ENCODE results near the gene NLRP5.
"Not testable (repeated sequence)": the region's sequence is repeated elsewhere in the genome, so short reads cannot be mapped to it uniquely, and the experiment has no call there.

The NLRP5 gene

DNA sequence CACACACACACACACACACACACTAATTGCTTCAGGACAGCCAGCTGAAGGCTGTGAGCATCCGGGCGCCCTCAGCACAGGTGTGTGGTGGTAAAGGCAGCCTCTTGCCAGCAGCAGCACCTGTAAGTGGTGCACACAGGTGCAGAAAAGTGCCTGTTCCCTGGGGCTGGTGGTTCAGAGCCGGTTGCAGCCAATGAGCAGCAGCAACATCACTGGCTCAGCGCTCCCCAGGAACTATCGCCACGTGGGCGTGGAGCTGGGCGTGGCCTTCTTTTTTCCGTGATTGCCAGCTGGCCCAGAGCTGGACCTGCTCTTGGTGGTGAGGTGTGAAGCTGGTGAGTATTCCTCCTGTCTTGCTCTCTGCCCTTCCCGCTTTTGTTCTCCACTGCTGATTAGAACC lies at the start of gene NLRP5:
Gene NLRP5 (plus strand): TSS at position 289 of the 400 bp plus-strand sequence.
- FAIRE-seq (no peak), DNase-seq (ENCODE audit: insufficient read length, low spot score) (no peak)
- TF ChIP-seq, protein P1, sequence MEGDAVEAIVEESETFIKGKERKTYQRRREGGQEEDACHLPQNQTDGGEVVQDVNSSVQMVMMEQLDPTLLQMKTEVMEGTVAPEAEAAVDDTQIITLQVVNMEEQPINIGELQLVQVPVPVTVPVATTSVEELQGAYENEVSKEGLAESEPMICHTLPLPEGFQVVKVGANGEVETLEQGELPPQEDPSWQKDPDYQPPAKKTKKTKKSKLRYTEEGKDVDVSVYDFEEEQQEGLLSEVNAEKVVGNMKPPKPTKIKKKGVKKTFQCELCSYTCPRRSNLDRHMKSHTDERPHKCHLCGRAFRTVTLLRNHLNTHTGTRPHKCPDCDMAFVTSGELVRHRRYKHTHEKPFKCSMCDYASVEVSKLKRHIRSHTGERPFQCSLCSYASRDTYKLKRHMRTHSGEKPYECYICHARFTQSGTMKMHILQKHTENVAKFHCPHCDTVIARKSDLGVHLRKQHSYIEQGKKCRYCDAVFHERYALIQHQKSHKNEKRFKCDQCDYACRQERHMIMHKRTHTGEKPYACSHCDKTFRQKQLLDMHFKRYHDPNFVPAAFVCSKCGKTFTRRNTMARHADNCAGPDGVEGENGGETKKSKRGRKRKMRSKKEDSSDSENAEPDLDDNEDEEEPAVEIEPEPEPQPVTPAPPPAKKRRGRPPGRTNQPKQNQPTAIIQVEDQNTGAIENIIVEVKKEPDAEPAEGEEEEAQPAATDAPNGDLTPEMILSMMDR (IDR thresholded peaks at IDR 0.05; ENCODE audit: insufficient read depth, missing control alignments): no peak

GRCh38 chr19:55939206-55939605 lies 47.4 kb upstream of the NLRP5 start:
- no peak for DNase-seq (ENCODE audit: insufficient read length, low spot score)
- no peak for FAIRE-seq
- TF ChIP-seq, protein P1 (IDR thresholded peaks at IDR 0.05; ENCODE audit: insufficient read depth, missing control alignments): no peak

DNA sequence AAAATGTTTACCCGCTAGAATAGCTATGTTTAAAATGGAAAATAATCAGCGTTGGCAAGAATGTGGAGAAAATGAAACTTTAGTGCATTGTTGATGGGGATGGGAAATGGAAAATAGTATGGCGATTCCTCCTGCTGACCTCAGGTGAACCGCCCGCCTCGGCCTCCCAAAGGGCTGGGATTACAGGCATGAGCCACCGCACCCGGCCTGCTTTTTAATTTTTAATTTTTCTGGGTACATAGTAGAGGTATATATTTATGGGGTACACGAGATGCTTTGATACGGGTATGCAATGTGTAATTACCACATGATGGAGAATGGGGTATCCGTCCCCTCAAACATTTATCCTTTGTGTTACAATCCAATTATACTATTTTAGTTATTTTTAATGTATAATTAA lies 46.3 kb upstream of the NLRP5 start:
- TF ChIP-seq, protein P1 (IDR thresholded peaks at IDR 0.05; ENCODE audit: insufficient read depth, missing control alignments): no peak
- FAIRE-seq (no peak), DNase-seq (ENCODE audit: insufficient read length, low spot score) (no peak)

- FAIRE-seq (no peak), DNase-seq (ENCODE audit: insufficient read length, low spot score) (no peak)
- TF ChIP-seq, protein P1 (IDR thresholded peaks at IDR 0.05; ENCODE audit: insufficient read depth, missing control alignments): no peak
Measured at GRCh38 chr19:55947532-55947931, 39.0 kb upstream of the NLRP5 start, which contains the start of gene NLRP8. TSS of gene NLRP8 (plus strand) at chr19:55947832.

- not testable (repeated sequence) for FAIRE-seq; DNase-seq (ENCODE audit: insufficient read length, low spot score)
Measured at GRCh38 chr19:55950566-55950965, 36.0 kb upstream of the NLRP5 start.

- TF ChIP-seq, protein P1 (IDR thresholded peaks at IDR 0.05; ENCODE audit: insufficient read depth, missing control alignments): no peak
- FAIRE-seq (no peak), DNase-seq (ENCODE audit: insufficient read length, low spot score) (no peak)
Measured at GRCh38 chr19:55956431-55956830, 30.1 kb upstream of the NLRP5 start.

DNA sequence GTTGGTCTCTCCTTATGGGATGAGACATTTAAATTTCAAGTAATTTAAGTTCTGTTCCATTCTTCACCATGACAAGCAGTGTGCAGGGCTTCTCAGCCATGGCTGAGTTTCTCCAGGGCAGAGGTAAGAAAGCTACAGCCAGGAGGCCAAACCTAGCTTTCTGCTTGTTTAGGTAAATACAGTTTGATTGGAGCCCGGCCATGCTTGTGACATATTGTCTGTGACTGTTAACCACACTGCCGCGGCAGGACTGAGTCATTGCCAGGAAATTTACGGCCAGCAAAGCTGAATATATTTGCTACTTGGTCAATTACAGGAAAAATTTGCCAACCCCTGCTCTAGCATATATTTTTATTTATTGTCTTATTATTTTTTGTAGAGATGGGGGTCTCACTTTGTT lies 28.2 kb upstream of the NLRP5 start:
- FAIRE-seq (no peak), DNase-seq (ENCODE audit: insufficient read length, low spot score) (no peak)
- TF ChIP-seq, protein P1 (IDR thresholded peaks at IDR 0.05; ENCODE audit: insufficient read depth, missing control alignments): no peak

Data from D721Med (cell line).